GM23248 (cell line): Measurements from ENCODE around the gene GPR35.

ENCODE experiments used
- EZH2 ChIP-seq: fragments of 200-600 bp; sonication (generic); IDR thresholded peaks from 2 replicates; pipeline ENCODE4 v1.6.1; 2018; ENCODE audit warnings: antibody characterized with exemption, mild to moderate bottlenecking; ENCODE audit not compliant: insufficient read depth, poor library complexity, severe bottlenecking
- EZH2phosphoT487 ChIP-seq: fragments of 200-600 bp; sonication (generic); IDR thresholded peaks from 2 replicates; pipeline ENCODE4 v1.6.1; 2018; ENCODE audit warnings: antibody characterized with exemption, moderate library complexity, mild to moderate bottlenecking, low read depth; ENCODE audit not compliant: insufficient read depth

DNA sequence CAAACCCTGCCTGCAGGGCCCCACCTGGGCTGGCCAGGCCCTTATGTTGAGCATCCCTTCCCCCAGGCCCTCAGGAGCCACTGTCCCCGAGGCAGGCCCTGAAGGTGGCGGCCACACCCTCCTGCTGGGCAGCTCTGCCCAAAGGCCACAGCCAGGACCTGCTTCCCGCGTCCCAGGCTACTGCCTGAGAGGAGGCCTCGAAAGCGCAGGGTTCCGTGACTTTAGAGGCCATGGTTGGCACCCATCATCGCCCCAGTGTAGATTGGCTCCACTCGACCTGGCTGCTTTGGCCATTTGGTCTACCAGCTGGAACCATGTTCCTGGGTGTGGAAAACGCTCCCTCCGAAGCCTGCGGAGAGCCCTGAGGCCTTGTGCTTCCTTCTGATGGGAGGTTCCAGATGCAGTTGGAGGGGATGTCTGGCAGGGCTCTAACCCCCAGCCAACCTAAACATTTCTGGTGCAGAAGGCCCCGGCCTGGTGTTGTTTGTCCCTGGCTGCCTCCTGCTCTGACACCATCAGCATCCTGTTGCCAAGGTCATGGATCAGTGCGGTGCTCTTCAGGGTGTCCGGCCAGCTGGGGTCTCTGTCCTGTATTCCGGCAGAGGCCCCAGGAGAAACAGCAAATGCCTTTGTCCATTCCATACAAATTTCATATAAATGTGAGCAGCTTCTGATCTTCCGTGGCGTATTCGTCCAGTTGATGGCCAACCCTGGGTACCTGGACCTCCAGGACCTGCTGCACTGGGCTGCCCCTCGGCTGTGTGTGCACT is 24.0 kb upstream of the GPR35 start:
- no peak for TF ChIP-seq EZH2
- no peak for TF ChIP-seq EZH2phosphoT487
